Kasumi-1 (cell line): Measurements from ENCODE around the gene TMEM54.
A peak's percentile ranks its signal among the peaks of the same experiment; 100 is the strongest.

Experiments
- DNase-seq, 2 experiments: peaks; one replicate each; lab custom pipeline; 2025; lab: John Stamatoyannopoulos, UW

The TMEM54 gene

GRCh38 chr1:32900956-32901822, at the start of gene TMEM54:
Gene TMEM54 (minus strand): TSS chr1:32901389. CDS start chr1:32901238, 151 bp downstream.
- DNase-seq = no peak

GRCh38 chr1:32949519-32949918, 48.3 kb upstream of the TMEM54 start:
- no peak for DNase-seq

- DNase-seq = no peak
These were observed 47.7 kb upstream of the TMEM54 start for GRCh38 chr1:32948905-32949304.

GRCh38 chr1:32948390-32948722, 47.2 kb upstream of the TMEM54 start:
- DNase-seq = no peak

GRCh38 chr1:32947669-32948389, 46.6 kb upstream of the TMEM54 start:
- no peak for DNase-seq

GRCh38 chr1:32946413-32946812, 45.2 kb upstream of the TMEM54 start:
- no peak for DNase-seq

- DNase-seq = no peak
These were observed 43.0 kb upstream of the TMEM54 start for GRCh38 chr1:32944180-32944579.

GRCh38 chr1:32939655-32940371, 38.6 kb upstream of the TMEM54 start:
- DNase-seq = peak; percentile 37 to 62

GRCh38 chr1:32937061-32937460, 35.9 kb upstream of the TMEM54 start:
- no peak for DNase-seq

- DNase-seq = no peak
These were observed 33.3 kb upstream of the TMEM54 start for GRCh38 chr1:32934535-32934934.

- DNase-seq = no peak
These were observed 32.6 kb upstream of the TMEM54 start for GRCh38 chr1:32933742-32934322.

- DNase-seq = no peak
These were observed 30.6 kb upstream of the TMEM54 start for GRCh38 chr1:32931760-32932159.

GRCh38 chr1:32929366-32929765, 28.2 kb upstream of the TMEM54 start:
- DNase-seq = no peak

GRCh38 chr1:32928715-32929114, 27.5 kb upstream of the TMEM54 start:
- no peak for DNase-seq

GRCh38 chr1:32928285-32928684, 27.1 kb upstream of the TMEM54 start:
- DNase-seq = no peak

GRCh38 chr1:32927441-32927840, 26.3 kb upstream of the TMEM54 start:
- no peak for DNase-seq

- DNase-seq = no peak
These were observed 25.4 kb upstream of the TMEM54 start for GRCh38 chr1:32926562-32926961.

GRCh38 chr1:32925403-32926162, 24.4 kb upstream of the TMEM54 start:
- DNase-seq = no peak

- no peak for DNase-seq
These were observed 23.7 kb upstream of the TMEM54 start for GRCh38 chr1:32924881-32925344.

- DNase-seq = no peak
These were observed 19.6 kb upstream of the TMEM54 start for GRCh38 chr1:32920833-32921232.
